ENCODE measurements around the gene NR2C1. TPM values are rescaled to one million over a fixed set of nuclear protein-coding genes. Genes with fewer than 3 reads are reported as not detected.

The NR2C1 gene
- total and polyA plus RNA-seq, 9 of the 15 experiments (the other 6 are each of a cell fraction or from before 2014, with no cell fraction given) = 8.5 to 42.4 (median 35.6) TPM

DNA sequence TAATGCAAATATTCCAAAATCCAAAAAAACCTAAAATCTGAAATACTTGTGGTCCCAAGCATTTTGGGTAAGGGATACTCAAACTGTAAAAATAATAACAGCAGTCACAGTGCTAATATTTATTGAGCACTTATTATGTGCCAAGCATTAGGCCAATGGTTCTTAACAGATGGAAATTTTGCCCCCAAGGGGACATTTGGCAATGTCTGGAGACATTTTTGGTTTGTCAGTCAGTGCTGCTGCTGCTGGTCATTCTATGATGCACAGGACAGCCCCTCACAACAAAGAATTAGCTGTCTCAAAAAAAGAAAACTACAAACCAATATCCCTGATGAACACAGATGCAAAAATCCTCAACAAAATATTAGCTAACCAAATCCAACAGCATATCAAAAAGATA lies 75.7 kb downstream of the NR2C1 start:
- ChIA-PET CTCF (ENCODE audit: low intra/inter-chr PET ratio) (no interaction called here), POLR2A (interaction anchor here (0.7 to 1.7 kb wide), 2 partner anchors 8 to 18 kb away, joined by 3 to 4 read pairs; no protein-coding TSS in a partner anchor)
- Histone ChIP-seq H3K9me1 (ENCODE audit: control insufficient read depth, insufficient read depth, low read length) (no peaks in the 10 kb centered on the region), H3K27ac (ENCODE audit: extremely low read depth, low read depth, low read length) (no peak overlapping the region), H3K9me3 (replicated peaks; ENCODE audit: control insufficient read depth, insufficient read depth, low read depth, low read length) (no peaks in the 10 kb centered on the region), H2AFZ (ENCODE audit: low read depth, low read length) (no peak overlapping the region), H3K79me2 (ENCODE audit: control insufficient read depth, insufficient read depth, low read length) (peaks cover 47% of the 10 kb centered on the region), H3K36me3 (ENCODE audit: control insufficient read depth, insufficient read depth, low read length) (peaks cover 43% of the 10 kb centered on the region; the same call in 1 of the 3 replicates), H3K4me3 (no peak overlapping the region), H3K27me3 (ENCODE audit: control insufficient read depth in 2 of 2, insufficient read depth in 2 of 2, low read length in 2 of 2) (no peaks in the 10 kb centered on the region), H3K4me1 (replicated peaks in 1 of 2; ENCODE audit: control insufficient read depth in 2 of 2, insufficient read depth in 2 of 2, low read length in 2 of 2) (peaks cover 0 to 8% of the 10 kb centered on the region in 2 experiments; a peak in 1 of 5 replicates), H3K9ac (ENCODE audit: insufficient read depth in 1 of 2, low read depth in 2 of 2, low read length in 2 of 2) (no peak overlapping the region), H3K4me2 (ENCODE audit: insufficient read depth, low read length) (no peak overlapping the region), H4K20me1 (replicated peaks; ENCODE audit: control insufficient read depth, insufficient read depth, low read length) (peaks cover 5% of the 10 kb centered on the region; the same call in 1 of the 2 replicates)
- in situ Hi-C loops (cut with MboI) (no loop called here), intact Hi-C loops (cut with micrococcal nuclease) (no loop called here)
- DNase-seq (ENCODE audit: extremely low read depth in 1 of 4, low spot score in 3 of 4) (no peak), FAIRE-seq (no peak), ATAC-seq (no peak)
- TF ChIP-seq, protein P1, sequence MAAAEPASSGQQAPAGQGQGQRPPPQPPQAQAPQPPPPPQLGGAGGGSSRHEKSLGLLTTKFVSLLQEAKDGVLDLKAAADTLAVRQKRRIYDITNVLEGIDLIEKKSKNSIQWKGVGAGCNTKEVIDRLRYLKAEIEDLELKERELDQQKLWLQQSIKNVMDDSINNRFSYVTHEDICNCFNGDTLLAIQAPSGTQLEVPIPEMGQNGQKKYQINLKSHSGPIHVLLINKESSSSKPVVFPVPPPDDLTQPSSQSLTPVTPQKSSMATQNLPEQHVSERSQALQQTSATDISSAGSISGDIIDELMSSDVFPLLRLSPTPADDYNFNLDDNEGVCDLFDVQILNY (CRISPR knock-in tag; IDR thresholded peaks at IDR 0.05) = no peak
- no peak for TF ChIP-seq PCBP1 (IDR thresholded peaks at IDR 0.05; ENCODE audit: low read depth, low read length, poor library complexity, severe bottlenecking)
- TF ChIP-seq NCOA2 (IDR thresholded peaks at IDR 0.05; ENCODE audit: partially characterized antibody in 2 of 2) = no peak
- TF ChIP-seq EP300 (IDR thresholded peaks at IDR 0.05; ENCODE audit: low read length) = no peak
- no peak for TF ChIP-seq ZNF764 (CRISPR knock-in tag; IDR thresholded peaks at IDR 0.05; ENCODE audit: low read depth)
- no peak for TF ChIP-seq CBX3 (IDR thresholded peaks at IDR 0.05; ENCODE audit: borderline replicate concordance in 1 of 2, low read length in 2 of 2)
- no peak for TF ChIP-seq SIX5 (IDR thresholded peaks at IDR 0.05; ENCODE audit: borderline replicate concordance in 1 of 2, insufficient read depth in 1 of 2, low read depth in 1 of 2, low read length in 2 of 2)
- TF ChIP-seq, protein P2, sequence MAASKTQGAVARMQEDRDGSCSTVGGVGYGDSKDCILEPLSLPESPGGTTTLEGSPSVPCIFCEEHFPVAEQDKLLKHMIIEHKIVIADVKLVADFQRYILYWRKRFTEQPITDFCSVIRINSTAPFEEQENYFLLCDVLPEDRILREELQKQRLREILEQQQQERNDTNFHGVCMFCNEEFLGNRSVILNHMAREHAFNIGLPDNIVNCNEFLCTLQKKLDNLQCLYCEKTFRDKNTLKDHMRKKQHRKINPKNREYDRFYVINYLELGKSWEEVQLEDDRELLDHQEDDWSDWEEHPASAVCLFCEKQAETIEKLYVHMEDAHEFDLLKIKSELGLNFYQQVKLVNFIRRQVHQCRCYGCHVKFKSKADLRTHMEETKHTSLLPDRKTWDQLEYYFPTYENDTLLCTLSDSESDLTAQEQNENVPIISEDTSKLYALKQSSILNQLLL (CRISPR knock-in tag; IDR thresholded peaks at IDR 0.05; ENCODE audit: borderline replicate concordance) = no peak
- TF ChIP-seq FOXA3 (CRISPR knock-in tag; conservative IDR thresholded peaks at IDR 0.05 in 1 of 2, IDR thresholded peaks at IDR 0.05 in 1 of 2) = no peak
- no peak for TF ChIP-seq ZNF695 (CRISPR knock-in tag; IDR thresholded peaks at IDR 0.05)
- no peak for TF ChIP-seq MCM2 (IDR thresholded peaks at IDR 0.05; ENCODE audit: low read depth)
- no peak for TF ChIP-seq SREBF2 (CRISPR knock-in tag; IDR thresholded peaks at IDR 0.05)
- TF ChIP-seq, protein P3, sequence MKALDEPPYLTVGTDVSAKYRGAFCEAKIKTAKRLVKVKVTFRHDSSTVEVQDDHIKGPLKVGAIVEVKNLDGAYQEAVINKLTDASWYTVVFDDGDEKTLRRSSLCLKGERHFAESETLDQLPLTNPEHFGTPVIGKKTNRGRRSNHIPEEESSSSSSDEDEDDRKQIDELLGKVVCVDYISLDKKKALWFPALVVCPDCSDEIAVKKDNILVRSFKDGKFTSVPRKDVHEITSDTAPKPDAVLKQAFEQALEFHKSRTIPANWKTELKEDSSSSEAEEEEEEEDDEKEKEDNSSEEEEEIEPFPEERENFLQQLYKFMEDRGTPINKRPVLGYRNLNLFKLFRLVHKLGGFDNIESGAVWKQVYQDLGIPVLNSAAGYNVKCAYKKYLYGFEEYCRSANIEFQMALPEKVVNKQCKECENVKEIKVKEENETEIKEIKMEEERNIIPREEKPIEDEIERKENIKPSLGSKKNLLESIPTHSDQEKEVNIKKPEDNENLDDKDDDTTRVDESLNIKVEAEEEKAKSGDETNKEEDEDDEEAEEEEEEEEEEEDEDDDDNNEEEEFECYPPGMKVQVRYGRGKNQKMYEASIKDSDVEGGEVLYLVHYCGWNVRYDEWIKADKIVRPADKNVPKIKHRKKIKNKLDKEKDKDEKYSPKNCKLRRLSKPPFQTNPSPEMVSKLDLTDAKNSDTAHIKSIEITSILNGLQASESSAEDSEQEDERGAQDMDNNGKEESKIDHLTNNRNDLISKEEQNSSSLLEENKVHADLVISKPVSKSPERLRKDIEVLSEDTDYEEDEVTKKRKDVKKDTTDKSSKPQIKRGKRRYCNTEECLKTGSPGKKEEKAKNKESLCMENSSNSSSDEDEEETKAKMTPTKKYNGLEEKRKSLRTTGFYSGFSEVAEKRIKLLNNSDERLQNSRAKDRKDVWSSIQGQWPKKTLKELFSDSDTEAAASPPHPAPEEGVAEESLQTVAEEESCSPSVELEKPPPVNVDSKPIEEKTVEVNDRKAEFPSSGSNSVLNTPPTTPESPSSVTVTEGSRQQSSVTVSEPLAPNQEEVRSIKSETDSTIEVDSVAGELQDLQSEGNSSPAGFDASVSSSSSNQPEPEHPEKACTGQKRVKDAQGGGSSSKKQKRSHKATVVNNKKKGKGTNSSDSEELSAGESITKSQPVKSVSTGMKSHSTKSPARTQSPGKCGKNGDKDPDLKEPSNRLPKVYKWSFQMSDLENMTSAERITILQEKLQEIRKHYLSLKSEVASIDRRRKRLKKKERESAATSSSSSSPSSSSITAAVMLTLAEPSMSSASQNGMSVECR (CRISPR knock-in tag; IDR thresholded peaks at IDR 0.05) = no peak
- BruUV-seq (replicated peaks) = no TSS peak

All from K562 (cell line).